NCI-H1694 treated with DMSO at 0.1 percent for 48 hours (cell line): ENCODE results near the gene TMEM225.
"Not testable (repeated sequence)": the region's sequence is repeated elsewhere in the genome, so short reads cannot be mapped to it uniquely, and the experiment has no call there.

ENCODE experiments used
- DNase-seq: peaks from one replicate; lab custom pipeline; 2025; lab: John Stamatoyannopoulos, UW

Gene TMEM225

GRCh38 chr11:123885570-123885969 lies at the start of gene TMEM225:
Gene TMEM225 (minus strand): TSS chr11:123885670. CDS start chr11:123885425, 245 bp downstream.
- DNase-seq = no peak

- no peak for DNase-seq
Observed at GRCh38 chr11:123924027-123924426, 38.6 kb upstream of the TMEM225 start.

GRCh38 chr11:123920943-123921342 lies 35.5 kb upstream of the TMEM225 start:
- DNase-seq = no peak

- DNase-seq = no peak
Observed at GRCh38 chr11:123905826-123906225, 20.4 kb upstream of the TMEM225 start.

GRCh38 chr11:123904932-123905331 lies 19.5 kb upstream of the TMEM225 start:
- DNase-seq = no peak

GRCh38 chr11:123903932-123904331 lies 18.5 kb upstream of the TMEM225 start:
- DNase-seq = no peak

- DNase-seq = no peak
Observed at GRCh38 chr11:123901867-123902266, 16.4 kb upstream of the TMEM225 start, which contains the start of gene OR8D4. Gene OR8D4 (plus strand): TSS chr11:123902167. CDS start chr11:123906432, 4,265 bp downstream.

GRCh38 chr11:123899792-123900191 lies 14.3 kb upstream of the TMEM225 start:
- no peak for DNase-seq

GRCh38 chr11:123892031-123892430 lies 6.6 kb upstream of the TMEM225 start:
- no peak for DNase-seq

- no peak for DNase-seq
Observed at GRCh38 chr11:123880912-123881311, 4.6 kb downstream of the TMEM225 start.

GRCh38 chr11:123867795-123868194 lies 17.7 kb downstream of the TMEM225 start:
- DNase-seq = not testable (repeated sequence)

GRCh38 chr11:123865293-123865692 lies 20.2 kb downstream of the TMEM225 start:
- not testable (repeated sequence) for DNase-seq

GRCh38 chr11:123859731-123860130 lies 25.7 kb downstream of the TMEM225 start:
- DNase-seq = no peak

- DNase-seq = no peak
Observed at GRCh38 chr11:123856444-123856843, 29.0 kb downstream of the TMEM225 start.

GRCh38 chr11:123853038-123853437 lies 32.4 kb downstream of the TMEM225 start:
- no peak for DNase-seq

- no peak for DNase-seq
Observed at GRCh38 chr11:123852321-123852720, 33.1 kb downstream of the TMEM225 start.

- DNase-seq = no peak
Observed at GRCh38 chr11:123851110-123851509, 34.4 kb downstream of the TMEM225 start.

GRCh38 chr11:123841174-123841573 lies 44.3 kb downstream of the TMEM225 start:
- no peak for DNase-seq

- DNase-seq = no peak
Observed at GRCh38 chr11:123839131-123839530, 46.3 kb downstream of the TMEM225 start.

GRCh38 chr11:123838659-123839058 lies 46.8 kb downstream of the TMEM225 start:
- DNase-seq = no peak

GRCh38 chr11:123838199-123838598 lies 47.3 kb downstream of the TMEM225 start:
- no peak for DNase-seq

GRCh38 chr11:123833095-123833494 lies 52.4 kb downstream of the TMEM225 start:
- DNase-seq = no peak
